HepG2 (cell line): ENCODE results near the gene TXLNA. TPM values are rescaled to one million over a fixed set of nuclear protein-coding genes. Genes with fewer than 3 reads are reported as not detected.
A peak's percentile ranks its signal among the peaks of the same experiment; 100 is the strongest.

ENCODE experiments used
- ARID4A ChIP-seq: sonication (generic); formaldehyde crosslinking; IDR thresholded peaks from 2 replicates; pipeline ENCODE4 v1.5.0; 2020; ENCODE audit warnings: mild to moderate bottlenecking, missing genetic modification reagents, borderline replicate concordance
- ARNT2 ChIP-seq: sonication (generic); formaldehyde crosslinking; IDR thresholded peaks from 2 replicates; pipeline ENCODE4 v1.8.0; 2022; ENCODE audit warnings: mild to moderate bottlenecking, low read depth, missing genetic modification reagents, moderate library complexity
- GLMP ChIP-seq: sonication (generic); formaldehyde crosslinking; IDR thresholded peaks from 2 replicates; pipeline ENCODE4 v1.9.0; 2021; ENCODE audit warnings: missing genetic modification reagents, mild to moderate bottlenecking, borderline replicate concordance
- KDM5A ChIP-seq: fragments of 200-600 bp; sonication (generic); IDR thresholded peaks from 2 replicates; pipeline ENCODE4 v1.7.0; 2018; ENCODE audit warnings: antibody characterized with exemption, mild to moderate bottlenecking, low read length, borderline replicate concordance
- PRDM10 ChIP-seq: sonication (generic); formaldehyde crosslinking; IDR thresholded peaks from 2 replicates; pipeline ENCODE4 v1.4.0; 2020; ENCODE audit warnings: low read depth, missing genetic modification reagents
- RBFOX2 ChIP-seq: fragments of 200-400 bp; formaldehyde crosslinking; IDR thresholded peaks from 2 replicates; pipeline ENCODE4 v1.6.1; 2017; ENCODE audit warnings: low read depth, mild to moderate bottlenecking, low read length
- USF2 ChIP-seq, 2 experiments: sonication (generic) in 1 of 2; formaldehyde crosslinking in 1 of 2; IDR thresholded peaks; 2 replicates each; pipeline versions ENCODE4 v1.5.1 to v1.6.1; 2011 to 2020; ENCODE audit warnings: borderline replicate concordance in 1 of 2, low read depth in 1 of 2, low read length in 1 of 2, mild to moderate bottlenecking in 1 of 2, missing genetic modification reagents in 1 of 2, moderate library complexity in 1 of 2
- ZC3H13 ChIP-seq: sonication (generic); formaldehyde crosslinking; IDR thresholded peaks from 2 replicates; pipeline ENCODE4 v1.8.1; 2023; ENCODE audit warnings: mild to moderate bottlenecking, missing genetic modification reagents, moderate library complexity
- ZFP82 ChIP-seq: sonication (generic); formaldehyde crosslinking; IDR thresholded peaks from 2 replicates; pipeline ENCODE4 v1.5.1; 2020; ENCODE audit warnings: mild to moderate bottlenecking, missing genetic modification reagents, borderline replicate concordance
- ZFX ChIP-seq: sonication (generic); formaldehyde crosslinking; IDR thresholded peaks from 2 replicates; pipeline ENCODE4 v1.4.0; 2020; ENCODE audit warnings: mild to moderate bottlenecking, low read depth, missing genetic modification reagents, moderate library complexity
- ZNF550 ChIP-seq: sonication (generic); formaldehyde crosslinking; IDR thresholded peaks from 2 replicates; pipeline ENCODE4 v1.4.0; 2020; ENCODE audit warnings: mild to moderate bottlenecking, missing genetic modification reagents, borderline replicate concordance
- ZNF740 ChIP-seq: sonication (generic); formaldehyde crosslinking; IDR thresholded peaks from 2 replicates; pipeline ENCODE4 v1.4.0; 2020; ENCODE audit warnings: missing genetic modification reagents
- polyA plus RNA-seq, 8 experiments: library from polyadenylated mRNA; depleted of rRNA in 3 of 8; stranded (reverse) in 7 of 8; unstranded in 1 of 8; fragments of >200 nt; fragmentation: Illumina TruSeq in 4 of 8; extraction: Trizol in 4 of 8; gene quantifications; 2 replicates each; pipeline versions ENCODE4 v1.2.1 to v1.2.3, GENCODE V29; 2011 to 2016; ENCODE audit warnings: low read depth in 4 of 8, missing spikeins in 1 of 8, mixed read lengths in 1 of 8; ENCODE audit not compliant: insufficient read depth in 1 of 8
- total RNA-seq, 5 experiments: library from RNA; depleted of rRNA; stranded (reverse); fragments of >200 nt; fragmentation: Illumina TruSeq; extraction: Trizol; gene quantifications; 2 replicates each; pipeline ENCODE4 v1.2.3, GENCODE V29; 2016; ENCODE audit warnings: low read depth in 1 of 5

TXLNA gene
- total and polyA plus RNA-seq, 2 of the 13 experiments (the other 11 are each of a cell fraction or from before 2014, with no cell fraction given), result 29.6 to 67.8 TPM

DNA sequence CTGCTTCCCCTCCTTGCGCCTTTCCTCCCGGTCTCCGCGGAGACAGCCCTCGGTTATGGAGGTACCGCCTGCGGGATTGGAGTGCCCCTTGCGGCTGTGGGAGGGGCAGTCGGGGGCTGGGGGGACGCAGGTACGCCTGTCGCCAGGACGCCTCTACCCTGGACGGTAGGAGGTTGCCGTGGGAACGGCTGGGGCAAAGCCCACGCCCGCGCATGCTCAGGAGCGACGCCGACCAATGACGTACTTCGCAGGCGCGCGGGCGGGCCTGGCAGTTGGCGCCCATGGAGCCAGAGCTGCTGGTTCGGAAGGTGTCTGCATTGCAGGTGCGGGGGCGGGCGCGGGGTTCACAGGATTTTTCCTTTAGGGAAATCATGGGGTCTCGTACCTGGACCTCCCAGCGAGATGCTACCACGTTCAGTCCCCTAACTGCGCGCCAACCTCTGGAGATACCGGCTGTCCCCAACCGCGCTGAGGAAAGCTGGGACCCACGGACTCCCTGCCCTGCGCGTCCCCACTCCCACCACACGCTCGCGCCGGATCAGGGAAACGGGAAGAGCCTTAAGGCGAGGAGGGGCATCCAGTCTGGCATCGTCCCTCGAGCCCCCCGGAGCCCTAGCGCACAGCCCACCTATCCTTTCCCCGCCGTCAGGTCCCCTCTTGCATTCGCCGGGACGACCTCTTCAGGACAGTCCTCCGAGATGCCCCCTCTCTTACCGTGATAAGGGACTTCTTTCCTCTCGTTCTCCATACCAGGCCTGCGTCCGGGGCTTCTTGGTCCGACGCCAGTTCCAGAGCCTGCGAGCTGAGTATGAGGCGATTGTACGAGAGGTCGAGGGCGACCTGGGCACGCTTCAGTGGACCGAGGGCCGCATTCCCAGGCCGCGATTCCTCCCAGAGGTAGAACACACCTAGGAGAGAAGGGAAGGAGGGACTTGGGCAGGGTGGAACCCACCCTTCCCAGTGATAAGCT is 26.2 kb downstream of the TXLNA start, which contains the start of gene IQCC (continued):
- peak; percentile 94 for TF ChIP-seq ARID4A (CRISPR knock-in tag)
- no peak for TF ChIP-seq KDM5A
- no peak for TF ChIP-seq ZFP82 (CRISPR knock-in tag)
- no peak for TF ChIP-seq PRDM10 (CRISPR knock-in tag)
- peak; percentile 85 for TF ChIP-seq ZFX (CRISPR knock-in tag)
- TF ChIP-seq ZC3H13 (CRISPR knock-in tag), result 0 out of 2 replicates have a peak, but pooled peaks have one; percentile 45
- no peak for TF ChIP-seq USF2 (IDR thresholded peaks at IDR 0.05; ENCODE audit: low read depth, low read length)
- no peak for TF ChIP-seq USF2 (CRISPR knock-in tag; IDR thresholded peaks at IDR 0.05; ENCODE audit: borderline replicate concordance)
- TF ChIP-seq GLMP (CRISPR knock-in tag), result peak; percentile 44; the same call in 1 of the 2 replicates
- peak; percentile 60; the same call in 1 of the 2 replicates for TF ChIP-seq ZNF740 (CRISPR knock-in tag)
- peak; percentile 75 for TF ChIP-seq RBFOX2
- peak; percentile 62 for TF ChIP-seq ARNT2 (CRISPR knock-in tag)
- no peak for TF ChIP-seq ZNF550 (CRISPR knock-in tag)
